HG03378 (cell line): ENCODE data around the gene RAP1GAP2.
"Not testable (repeated sequence)": the region's sequence is repeated elsewhere in the genome, so short reads cannot be mapped to it uniquely, and the experiment has no call there.

ENCODE experiments used
- ATAC-seq: cut with Tn5 transposase; IDR thresholded peaks from one replicate; pipeline ENCODE4 v1.9.1; 2021; ENCODE audit warnings: mild to moderate bottlenecking, moderate library complexity; ENCODE audit not compliant: unreplicated experiment

The RAP1GAP2 gene

GRCh38 chr17:2785376-2785775 lies 10.9 kb upstream of the RAP1GAP2 start:
- ATAC-seq = not testable (repeated sequence)

- no peak for ATAC-seq
Observed at GRCh38 chr17:2786176-2786881, 9.9 kb upstream of the RAP1GAP2 start.

- ATAC-seq = no peak
Observed at GRCh38 chr17:2789700-2790099, 6.5 kb upstream of the RAP1GAP2 start.

GRCh38 chr17:2792366-2793169 lies 3.7 kb upstream of the RAP1GAP2 start:
- no peak for ATAC-seq

GRCh38 chr17:2794111-2794803 lies 2.0 kb upstream of the RAP1GAP2 start:
- ATAC-seq = no peak

GRCh38 chr17:2795441-2796163 lies 636 bp upstream of the RAP1GAP2 start:
- no peak for ATAC-seq

- ATAC-seq = no peak
Observed at GRCh38 chr17:2797226-2797625, 988 bp downstream of the RAP1GAP2 start.

GRCh38 chr17:2797637-2798036 lies 1.4 kb downstream of the RAP1GAP2 start:
- ATAC-seq = no peak

- ATAC-seq = no peak
Observed at GRCh38 chr17:2798188-2798587, 1.9 kb downstream of the RAP1GAP2 start.

GRCh38 chr17:2798678-2799077 lies 2.4 kb downstream of the RAP1GAP2 start:
- ATAC-seq = no peak

GRCh38 chr17:2799653-2800052 lies 3.4 kb downstream of the RAP1GAP2 start:
- ATAC-seq = no peak

- ATAC-seq = no peak
Observed at GRCh38 chr17:2800367-2800766, 4.1 kb downstream of the RAP1GAP2 start.

GRCh38 chr17:2801841-2802240 lies 5.6 kb downstream of the RAP1GAP2 start:
- ATAC-seq = no peak

GRCh38 chr17:2802574-2802973 lies 6.3 kb downstream of the RAP1GAP2 start:
- no peak for ATAC-seq

GRCh38 chr17:2803386-2803785 lies 7.1 kb downstream of the RAP1GAP2 start:
- ATAC-seq = no peak

- ATAC-seq = no peak
Observed at GRCh38 chr17:2803971-2804370, 7.7 kb downstream of the RAP1GAP2 start.

- ATAC-seq = no peak
Observed at GRCh38 chr17:2804912-2805311, 8.7 kb downstream of the RAP1GAP2 start.

GRCh38 chr17:2805961-2806360 lies 9.7 kb downstream of the RAP1GAP2 start:
- no peak for ATAC-seq

- ATAC-seq = no peak
Observed at GRCh38 chr17:2808367-2809335, 12.4 kb downstream of the RAP1GAP2 start.

- ATAC-seq = no peak
Observed at GRCh38 chr17:2809337-2809736, 13.1 kb downstream of the RAP1GAP2 start.
